Measurements from ENCODE around the gene EMC1. TPM values are rescaled to one million over a fixed set of nuclear protein-coding genes. Genes with fewer than 3 reads are reported as not detected.

The EMC1 gene
- total RNA-seq, 1 experiment from 2014 or later = 68.5 TPM

GRCh38 chr1:19166066-19166465 is 85.3 kb downstream of the EMC1 start:
- H3K27me3 ChIP-seq = no peaks in the 10 kb centered on the region
- peaks cover 94% of the 10 kb centered on the region for H3K36me3 ChIP-seq
- no peaks in the 10 kb centered on the region for H3K4me1 ChIP-seq
- H3K9me3 ChIP-seq (replicated peaks) = no peaks in the 10 kb centered on the region
- no peak overlapping the region for H3K27ac ChIP-seq
- no peak overlapping the region for H3K4me3 ChIP-seq
- DNase-seq = no peak

Other genes starting within 250 kb of the EMC1 start
- gene UBR4, start 41.3 kb downstream of the EMC1 start, total RNA-seq (2014; rRNA removed; shearing (Covaris generic)) = 96.7 and 102 TPM in 2 replicates
- 84.7 and 87.0 TPM in 2 replicates for gene MRTO4, start 281 bp upstream of the EMC1 start, total RNA-seq (2014; rRNA removed; shearing (Covaris generic))
- 0.06 and 0.25 TPM in 2 replicates for gene AKR7A3, start 37.2 kb upstream of the EMC1 start, total RNA-seq (2014; rRNA removed; shearing (Covaris generic))
- 64.0 and 71.6 TPM in 2 replicates for gene AKR7A2, start 60.6 kb upstream of the EMC1 start, total RNA-seq (2014; rRNA removed; shearing (Covaris generic))
- gene SLC66A1, start 60.8 kb upstream of the EMC1 start, total RNA-seq (2014; rRNA removed; shearing (Covaris generic)) = 31.3 and 33.4 TPM in 2 replicates
- 81.9 and 99.7 TPM in 2 replicates for gene CAPZB, start 234.0 kb upstream of the EMC1 start, total RNA-seq (2014; rRNA removed; shearing (Covaris generic))

Data from SJCRH30 (cell line).